Neural progenitor cell (in vitro differentiated cells): ENCODE results near the gene SBF2. TPM values are rescaled to one million over a fixed set of nuclear protein-coding genes. Genes with fewer than 3 reads are reported as not detected.

Experiments used
- DNase-seq: peaks from one replicate; pipeline ENCODE4 v3.0.0-alpha.2; 2016; ENCODE audit warnings: low spot score
- H2AFZ ChIP-seq: fragments of 200-600 bp; sonication (generic); replicated peaks from 2 replicates; pipeline ENCODE4 v1.6.1; 2016; ENCODE audit warnings: antibody characterized with exemption
- H3F3A ChIP-seq: fragments of 200-600 bp; sonication (generic); 2 replicates; pipeline ENCODE4 v1.6.1; 2016; ENCODE audit warnings: antibody characterized with exemption, low read depth
- H3K27ac ChIP-seq: fragments of 200-600 bp; sonication (generic); 2 replicates; pipeline ENCODE4 v1.5.1; 2016; ENCODE audit warnings: mild to moderate bottlenecking
- H3K27me3 ChIP-seq: fragments of 200-600 bp; sonication (generic); 2 replicates; pipeline ENCODE4 v1.6.1; 2016; ENCODE audit warnings: mild to moderate bottlenecking, moderate library complexity
- H3K36me3 ChIP-seq: fragments of 200-600 bp; sonication (generic); 2 replicates; pipeline ENCODE4 v1.5.1; 2016
- H3K4me1 ChIP-seq: fragments of 200-600 bp; sonication (generic); 2 replicates; pipeline ENCODE4 v1.6.1; 2016; ENCODE audit warnings: mixed run types
- H3K4me2 ChIP-seq: fragments of 200-600 bp; sonication (generic); 2 replicates; pipeline ENCODE4 v1.6.1; 2016
- H3K4me3 ChIP-seq: fragments of 200-600 bp; sonication (generic); 2 replicates; pipeline ENCODE4 v1.5.1; 2016
- H3K79me2 ChIP-seq: fragments of 200-600 bp; sonication (generic); 2 replicates; pipeline ENCODE4 v1.6.1; 2016; ENCODE audit warnings: low read depth
- H3K9ac ChIP-seq: fragments of 200-600 bp; sonication (generic); 2 replicates; pipeline ENCODE4 v1.6.1; 2016
- H3K9me3 ChIP-seq: fragments of 200-600 bp; sonication (generic); 2 replicates; pipeline ENCODE4 v1.5.1; 2016; ENCODE audit warnings: low read depth
- H4K20me1 ChIP-seq: fragments of 200-600 bp; sonication (generic); 2 replicates; pipeline ENCODE4 v1.6.1; 2016; ENCODE audit warnings: low read depth
- H3K27ac Mint-ChIP-seq: 3 replicates; pipeline ENCODE4 v1.8.0; 2021; ENCODE audit warnings: mixed read lengths
- H3K27me3 Mint-ChIP-seq: 2 replicates; pipeline ENCODE4 v1.8.0; 2022; ENCODE audit warnings: low read depth, mild to moderate bottlenecking, inconsistent platforms, moderate library complexity, mixed read lengths; ENCODE audit not compliant: insufficient read depth
- H3K36me3 Mint-ChIP-seq: 3 replicates; pipeline ENCODE4 v1.8.0; 2021; ENCODE audit warnings: mixed read lengths
- H3K4me1 Mint-ChIP-seq: 3 replicates; pipeline ENCODE4 v1.8.0; 2021; ENCODE audit warnings: mixed read lengths
- H3K4me3 Mint-ChIP-seq: 3 replicates; pipeline ENCODE4 v1.8.0; 2021; ENCODE audit warnings: mild to moderate bottlenecking, moderate library complexity, mixed read lengths
- H3K9me3 Mint-ChIP-seq: 3 replicates; pipeline ENCODE4 v1.8.0; 2020; ENCODE audit warnings: mixed read lengths
- EZH2 ChIP-seq: fragments of 200-600 bp; sonication (generic); IDR thresholded peaks from 2 replicates; pipeline ENCODE4 v1.6.1; 2017; ENCODE audit warnings: antibody characterized with exemption, mild to moderate bottlenecking, moderate library complexity
- EZH2phosphoT487 ChIP-seq: fragments of 200-600 bp; sonication (generic); IDR thresholded peaks from 2 replicates; pipeline ENCODE4 v1.6.1; 2017; ENCODE audit warnings: antibody characterized with exemption
- total RNA-seq: library from RNA; depleted of rRNA; stranded (reverse); fragments of >200 nt; gene quantifications from 2 replicates; pipeline ENCODE4 v1.2.3, GENCODE V29; 2015; ENCODE audit warnings: low replicate concordance
- TF ChIP-seq, protein P1 (sequence below): fragments of 200-600 bp; sonication (generic); IDR thresholded peaks from 2 replicates; pipeline ENCODE4 v1.5.1; 2017; ENCODE audit warnings: antibody characterized with exemption, mild to moderate bottlenecking

SBF2 gene
- total RNA-seq, 1 donor from 2014 or later = 48.2 TPM

DNA sequence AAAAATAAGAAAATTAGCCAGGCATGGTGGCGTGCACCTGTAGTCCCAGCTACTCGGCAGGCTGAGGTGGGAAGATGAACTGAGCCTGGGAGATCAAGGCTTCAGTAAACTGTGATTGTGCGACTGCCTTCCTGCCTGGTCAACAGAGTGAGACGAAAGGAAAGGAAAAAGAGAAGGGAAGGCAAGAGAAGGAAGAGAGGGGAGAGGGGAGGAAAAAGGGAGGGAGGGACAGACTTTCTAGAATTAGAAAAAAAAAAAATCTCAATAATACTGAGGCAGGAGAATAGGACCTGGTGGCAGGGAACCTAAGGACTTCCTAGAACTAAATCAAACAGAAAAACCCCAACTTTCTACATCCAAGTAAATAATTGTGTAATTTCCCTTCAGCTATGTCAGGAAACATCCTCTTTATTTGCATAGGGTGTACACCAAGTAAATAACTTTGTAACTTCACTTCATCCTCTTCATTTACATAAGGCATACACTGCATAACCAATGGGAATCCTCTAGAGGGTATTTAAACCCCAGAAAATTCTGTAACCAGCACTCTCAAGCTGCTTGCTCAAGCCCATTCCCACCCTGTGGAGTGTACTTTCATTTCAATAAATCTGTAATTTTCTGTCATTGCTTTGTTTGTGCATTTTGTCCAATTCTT lies 8.7 kb downstream of the SBF2 start:
- H3K9me3 Mint-ChIP-seq = peaks cover 3% of the 10 kb centered on the region
- H3K4me3 ChIP-seq = no peak overlapping the region
- no peak overlapping the region for H3K27ac ChIP-seq
- no peak overlapping the region for H3K4me3 Mint-ChIP-seq
- no peak for DNase-seq
- no peak overlapping the region for H3K4me2 ChIP-seq
- no peaks in the 10 kb centered on the region for H3K9me3 ChIP-seq
- H3K27me3 ChIP-seq = no peaks in the 10 kb centered on the region
- H3K36me3 ChIP-seq = no peaks in the 10 kb centered on the region
- H3K4me1 ChIP-seq = no peaks in the 10 kb centered on the region
- no peak overlapping the region for H3K27ac Mint-ChIP-seq
- no peaks in the 10 kb centered on the region for H3K27me3 Mint-ChIP-seq
- H4K20me1 ChIP-seq = peaks cover 10% of the 10 kb centered on the region
- TF ChIP-seq EZH2phosphoT487 (no peak), EZH2 (no peak)
- TF ChIP-seq, protein P1, sequence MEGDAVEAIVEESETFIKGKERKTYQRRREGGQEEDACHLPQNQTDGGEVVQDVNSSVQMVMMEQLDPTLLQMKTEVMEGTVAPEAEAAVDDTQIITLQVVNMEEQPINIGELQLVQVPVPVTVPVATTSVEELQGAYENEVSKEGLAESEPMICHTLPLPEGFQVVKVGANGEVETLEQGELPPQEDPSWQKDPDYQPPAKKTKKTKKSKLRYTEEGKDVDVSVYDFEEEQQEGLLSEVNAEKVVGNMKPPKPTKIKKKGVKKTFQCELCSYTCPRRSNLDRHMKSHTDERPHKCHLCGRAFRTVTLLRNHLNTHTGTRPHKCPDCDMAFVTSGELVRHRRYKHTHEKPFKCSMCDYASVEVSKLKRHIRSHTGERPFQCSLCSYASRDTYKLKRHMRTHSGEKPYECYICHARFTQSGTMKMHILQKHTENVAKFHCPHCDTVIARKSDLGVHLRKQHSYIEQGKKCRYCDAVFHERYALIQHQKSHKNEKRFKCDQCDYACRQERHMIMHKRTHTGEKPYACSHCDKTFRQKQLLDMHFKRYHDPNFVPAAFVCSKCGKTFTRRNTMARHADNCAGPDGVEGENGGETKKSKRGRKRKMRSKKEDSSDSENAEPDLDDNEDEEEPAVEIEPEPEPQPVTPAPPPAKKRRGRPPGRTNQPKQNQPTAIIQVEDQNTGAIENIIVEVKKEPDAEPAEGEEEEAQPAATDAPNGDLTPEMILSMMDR = no peak
- H3F3A ChIP-seq = no peaks in the 10 kb centered on the region
- H3K79me2 ChIP-seq = peaks cover 39% of the 10 kb centered on the region
- H3K4me1 Mint-ChIP-seq = peaks cover under 1% of the 10 kb centered on the region
- peaks cover 3% of the 10 kb centered on the region for H3K36me3 Mint-ChIP-seq
- H2AFZ ChIP-seq = no peak overlapping the region
- H3K9ac ChIP-seq = no peak overlapping the region

DNA sequence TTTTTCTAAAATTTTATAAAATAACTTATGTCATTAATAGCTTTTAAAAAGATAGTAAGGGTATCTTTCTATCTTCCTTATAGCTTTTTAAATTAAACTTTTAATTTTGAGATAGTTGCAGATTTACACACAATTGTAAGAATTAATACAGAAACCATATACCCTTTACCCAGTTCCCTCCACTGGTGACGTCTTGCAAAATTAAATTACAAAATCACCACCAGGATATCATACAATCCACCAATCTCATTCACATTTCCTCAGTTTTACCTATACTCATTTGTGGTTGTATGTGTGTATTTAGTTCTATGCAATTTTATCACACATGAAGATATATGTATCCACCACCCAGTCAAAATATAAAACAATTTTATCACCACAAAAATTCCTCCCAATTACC lies 10.0 kb downstream of the SBF2 start:
- no peak for DNase-seq
- Histone ChIP-seq H4K20me1 (peaks cover 8% of the 10 kb centered on the region), H3K36me3 (no peaks in the 10 kb centered on the region), H3K27ac (no peak overlapping the region), H2AFZ (no peak overlapping the region), H3K4me3 (no peak overlapping the region), H3K9me3 (no peaks in the 10 kb centered on the region), H3K79me2 (peaks cover 33% of the 10 kb centered on the region), H3F3A (no peaks in the 10 kb centered on the region), H3K9ac (no peak overlapping the region), H3K4me2 (no peak overlapping the region), H3K27me3 (no peaks in the 10 kb centered on the region), H3K4me1 (no peaks in the 10 kb centered on the region)
- Mint-ChIP-seq H3K4me1 (no peaks in the 10 kb centered on the region), H3K4me3 (no peak overlapping the region), H3K36me3 (peaks cover 5% of the 10 kb centered on the region), H3K27me3 (no peaks in the 10 kb centered on the region), H3K27ac (no peak overlapping the region), H3K9me3 (peaks cover 6% of the 10 kb centered on the region)
- TF ChIP-seq EZH2 = no peak
- TF ChIP-seq EZH2phosphoT487 = no peak
- TF ChIP-seq, protein P1 = no peak

DNA sequence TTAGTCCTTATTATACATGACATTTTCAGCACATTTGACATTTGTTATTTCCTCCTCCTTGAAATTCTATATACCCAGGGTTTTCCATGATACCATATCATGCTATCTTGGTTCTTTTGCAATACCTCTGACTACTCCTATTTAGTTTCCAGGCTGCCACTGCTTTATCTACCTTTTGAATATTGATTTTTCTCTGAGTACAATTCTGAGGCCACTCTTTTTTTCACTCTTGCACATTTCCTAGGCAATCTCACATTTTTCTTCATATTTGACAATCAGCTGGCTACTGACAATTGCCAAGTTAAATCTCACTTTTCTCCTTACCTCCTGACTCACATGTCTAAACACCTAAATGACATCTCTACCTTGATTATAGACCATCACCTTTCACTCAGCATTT lies 11.9 kb downstream of the SBF2 start:
- Histone ChIP-seq H3K9me3 (no peaks in the 10 kb centered on the region), H3K4me2 (no peak overlapping the region), H3K9ac (no peak overlapping the region), H4K20me1 (peaks cover 5% of the 10 kb centered on the region), H3K4me3 (no peak overlapping the region), H3K36me3 (no peaks in the 10 kb centered on the region), H2AFZ (no peak overlapping the region), H3K79me2 (peaks cover 31% of the 10 kb centered on the region), H3K27ac (no peak overlapping the region), H3K27me3 (no peaks in the 10 kb centered on the region), H3F3A (no peaks in the 10 kb centered on the region), H3K4me1 (peaks cover 9% of the 10 kb centered on the region)
- peaks cover 4% of the 10 kb centered on the region for H3K36me3 Mint-ChIP-seq
- H3K27ac Mint-ChIP-seq = no peak overlapping the region
- no peak for DNase-seq
- no peak overlapping the region for H3K4me3 Mint-ChIP-seq
- H3K27me3 Mint-ChIP-seq = no peaks in the 10 kb centered on the region
- TF ChIP-seq EZH2 (no peak), EZH2phosphoT487 (no peak)
- TF ChIP-seq, protein P1 = no peak
- peaks cover 6% of the 10 kb centered on the region for H3K9me3 Mint-ChIP-seq
- peaks cover 6% of the 10 kb centered on the region for H3K4me1 Mint-ChIP-seq
